ENCODE measurements around the gene FKBP8.

GRCh38 chr19:18588611-18589379 lies 45.4 kb upstream of the FKBP8 start, which contains the start of gene REX1BD:
- TF ChIP-seq EP300 (IDR thresholded peaks at IDR 0.05; ENCODE audit: borderline replicate concordance) (peak; percentile 23; the same call in 1 of the 2 replicates), CREB1 (IDR thresholded peaks at IDR 0.05; ENCODE audit: low read depth) (no peak), REST (IDR thresholded peaks at IDR 0.05; ENCODE audit: low read depth) (no peak), TCF12 (IDR thresholded peaks at IDR 0.05; ENCODE audit: low read depth) (0 out of 2 replicates have a peak, but pooled peaks have one; percentile 61), NFIC (IDR thresholded peaks at IDR 0.05) (0 out of 2 replicates have a peak, but pooled peaks have one; percentile 19), RAD21 (IDR thresholded peaks at IDR 0.05; ENCODE audit: low read depth) (peak; percentile 35; the same call in 1 of the 2 replicates), MAX (IDR thresholded peaks at IDR 0.05) (0 out of 2 replicates have a peak, but pooled peaks have one; percentile 61)

All from Ishikawa (cell line).